Stomach (tissue), 9 donors: ENCODE measurements around the gene TEX261. TPM values are rescaled to one million over a fixed set of nuclear protein-coding genes. Genes with fewer than 3 reads are reported as not detected.

Experiments used
- DNase-seq, 2 donors: peaks; one replicate each; pipeline versions ENCODE4 v3.0.0 to v3.0.0-alpha.2; 2013 to 2019
- H3K27ac ChIP-seq, 5 donors: fragments of 200-600 bp in 4 of 5; sonication (generic) in 4 of 5; one replicate each; pipeline ENCODE4 v1.5.1; 2013 to 2019; ENCODE audit warnings: mild to moderate bottlenecking in 1 of 5, moderate library complexity in 1 of 5
- H3K27me3 ChIP-seq, 3 donors: fragments of 200-600 bp; sonication (generic); one replicate each; pipeline ENCODE4 v1.5.1; 2017 to 2019; ENCODE audit warnings: mixed run types in 1 of 3
- H3K36me3 ChIP-seq, 4 donors: fragments of 200-600 bp; sonication (generic); 1 replicate in 3 of 4; 2 replicates in 1 of 4; pipeline ENCODE4 v1.5.1; 2016 to 2019
- H3K4me1 ChIP-seq, 4 donors: fragments of 200-600 bp; sonication (generic); one replicate each; pipeline ENCODE4 v1.5.1; 2016 to 2019
- H3K4me3 ChIP-seq, 4 donors: fragments of 200-600 bp; sonication (generic) in 3 of 4; one replicate each; pipeline ENCODE4 v1.5.1; 2016 to 2019; ENCODE audit warnings: mild to moderate bottlenecking in 1 of 4
- H3K9me3 ChIP-seq, 4 donors: fragments of 200-600 bp; sonication (generic); one replicate each; pipeline ENCODE4 v1.5.1; 2016 to 2019
- EP300 ChIP-seq: sonication (generic); formaldehyde crosslinking; IDR thresholded peaks from one replicate; pipeline ENCODE4 v1.6.1; 2017; ENCODE audit warnings: antibody characterized with exemption
- POLR2A ChIP-seq, 4 donors: fragments of 450-650 bp; IDR thresholded peaks; one replicate each; pipeline ENCODE4 v1.6.1; 2016; ENCODE audit warnings: antibody characterized with exemption in 4 of 4, control low read depth in 2 of 4, mild to moderate bottlenecking in 1 of 4, moderate library complexity in 1 of 4
- POLR2AphosphoS5 ChIP-seq, 3 donors: sonication (generic); formaldehyde crosslinking; IDR thresholded peaks; one replicate each; pipeline ENCODE4 v1.6.1; 2016; ENCODE audit warnings: antibody characterized with exemption in 3 of 3
- WGBS, 5 donors: extraction: QIAGEN DNeasy Blood & Tissue Kit in 3 of 5; methylation state at CpG; one replicate each; pipeline versions ENCODE4 v1.1.5 to v1.1.7; 2013 to 2018; 5-methylcytosine and 5-hydroxymethylcytosine counted together
- intact Hi-C: fragments of 100-400 bp; cut with DNase I; formaldehyde crosslinking; loops from one replicate; pipeline ENCODE4 v1.15.1; 2023; ENCODE audit warnings: low total_unique reads
- polyA plus RNA-seq, 3 donors: library from polyadenylated mRNA; stranded (reverse); fragments of 200-250 nt; gene quantifications; one replicate each; pipeline ENCODE4 v1.2.3, GENCODE V29; 2013
- total RNA-seq, 5 donors: library from RNA; depleted of rRNA; stranded (reverse); fragments of >200 nt; gene quantifications; one replicate each; pipeline versions ENCODE4 v1.1.0 to v1.2.3, GENCODE V29; 2014 to 2016
- TF ChIP-seq, protein P1 (sequence below), 7 experiments: fragments of 450-650 bp in 4 of 7; fragments of 200-600 bp in 3 of 7; sonication (generic) in 3 of 7; IDR thresholded peaks; one replicate each; pipeline ENCODE4 v1.5.1; 2016 to 2019; ENCODE audit warnings: antibody characterized with exemption in 7 of 7, control low read depth in 2 of 7, mild to moderate bottlenecking in 1 of 7
- donor health status: healthy with polysubstance abuse.
- donor health status: Bipolar disorder and iron deficiency.
- donor health status: healthy.

TEX261 gene
- total and polyA plus RNA-seq, 8 donors = 5.2 to 39.1 (median 17.5) TPM

DNA sequence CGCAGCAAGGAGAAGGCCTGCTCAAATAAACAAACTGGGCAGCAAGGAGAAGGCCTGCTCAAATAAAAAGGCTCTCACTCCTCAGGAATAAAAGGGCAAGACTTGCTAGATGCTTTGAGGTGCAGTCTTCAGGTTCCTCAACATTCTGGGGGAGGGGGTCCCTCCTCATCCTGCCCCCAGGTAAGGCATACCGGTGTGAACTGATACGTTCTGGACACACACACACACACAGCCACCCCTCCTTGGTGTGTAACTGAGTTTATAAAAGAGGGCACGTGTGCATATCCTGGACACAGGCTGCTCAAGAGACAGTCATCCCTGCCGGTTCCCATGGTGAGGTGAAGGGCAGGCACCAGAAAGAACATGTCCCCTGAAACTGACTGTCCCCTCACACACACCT, 4.5 kb downstream of the TEX261 start:
- TF ChIP-seq, protein P1, sequence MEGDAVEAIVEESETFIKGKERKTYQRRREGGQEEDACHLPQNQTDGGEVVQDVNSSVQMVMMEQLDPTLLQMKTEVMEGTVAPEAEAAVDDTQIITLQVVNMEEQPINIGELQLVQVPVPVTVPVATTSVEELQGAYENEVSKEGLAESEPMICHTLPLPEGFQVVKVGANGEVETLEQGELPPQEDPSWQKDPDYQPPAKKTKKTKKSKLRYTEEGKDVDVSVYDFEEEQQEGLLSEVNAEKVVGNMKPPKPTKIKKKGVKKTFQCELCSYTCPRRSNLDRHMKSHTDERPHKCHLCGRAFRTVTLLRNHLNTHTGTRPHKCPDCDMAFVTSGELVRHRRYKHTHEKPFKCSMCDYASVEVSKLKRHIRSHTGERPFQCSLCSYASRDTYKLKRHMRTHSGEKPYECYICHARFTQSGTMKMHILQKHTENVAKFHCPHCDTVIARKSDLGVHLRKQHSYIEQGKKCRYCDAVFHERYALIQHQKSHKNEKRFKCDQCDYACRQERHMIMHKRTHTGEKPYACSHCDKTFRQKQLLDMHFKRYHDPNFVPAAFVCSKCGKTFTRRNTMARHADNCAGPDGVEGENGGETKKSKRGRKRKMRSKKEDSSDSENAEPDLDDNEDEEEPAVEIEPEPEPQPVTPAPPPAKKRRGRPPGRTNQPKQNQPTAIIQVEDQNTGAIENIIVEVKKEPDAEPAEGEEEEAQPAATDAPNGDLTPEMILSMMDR (IDR thresholded peaks at IDR 0.05) = no peak
- no peak for TF ChIP-seq EP300
- no peak for TF ChIP-seq POLR2A (IDR thresholded peaks at IDR 0.05)
- no peak for TF ChIP-seq POLR2AphosphoS5 (IDR thresholded peaks at IDR 0.05)
- WGBS, 5 donors = 59 to 83% (median 75%) methylated on average over 5 of the region's 5 CpGs
- H3K27me3 ChIP-seq = no peaks in the 10 kb centered on the region
- H3K36me3 ChIP-seq = peaks cover 49 to 70% (median 70%) of the 10 kb centered on the region in 4 donors
- no peak overlapping the region for H3K4me3 ChIP-seq
- peaks cover 19 to 39% (median 28%) of the 10 kb centered on the region in 4 donors for H3K4me1 ChIP-seq
- DNase-seq = no peak
- intact Hi-C loops = no loop called here
- no peak overlapping the region for H3K27ac ChIP-seq
- no peaks in the 10 kb centered on the region for H3K9me3 ChIP-seq

DNA sequence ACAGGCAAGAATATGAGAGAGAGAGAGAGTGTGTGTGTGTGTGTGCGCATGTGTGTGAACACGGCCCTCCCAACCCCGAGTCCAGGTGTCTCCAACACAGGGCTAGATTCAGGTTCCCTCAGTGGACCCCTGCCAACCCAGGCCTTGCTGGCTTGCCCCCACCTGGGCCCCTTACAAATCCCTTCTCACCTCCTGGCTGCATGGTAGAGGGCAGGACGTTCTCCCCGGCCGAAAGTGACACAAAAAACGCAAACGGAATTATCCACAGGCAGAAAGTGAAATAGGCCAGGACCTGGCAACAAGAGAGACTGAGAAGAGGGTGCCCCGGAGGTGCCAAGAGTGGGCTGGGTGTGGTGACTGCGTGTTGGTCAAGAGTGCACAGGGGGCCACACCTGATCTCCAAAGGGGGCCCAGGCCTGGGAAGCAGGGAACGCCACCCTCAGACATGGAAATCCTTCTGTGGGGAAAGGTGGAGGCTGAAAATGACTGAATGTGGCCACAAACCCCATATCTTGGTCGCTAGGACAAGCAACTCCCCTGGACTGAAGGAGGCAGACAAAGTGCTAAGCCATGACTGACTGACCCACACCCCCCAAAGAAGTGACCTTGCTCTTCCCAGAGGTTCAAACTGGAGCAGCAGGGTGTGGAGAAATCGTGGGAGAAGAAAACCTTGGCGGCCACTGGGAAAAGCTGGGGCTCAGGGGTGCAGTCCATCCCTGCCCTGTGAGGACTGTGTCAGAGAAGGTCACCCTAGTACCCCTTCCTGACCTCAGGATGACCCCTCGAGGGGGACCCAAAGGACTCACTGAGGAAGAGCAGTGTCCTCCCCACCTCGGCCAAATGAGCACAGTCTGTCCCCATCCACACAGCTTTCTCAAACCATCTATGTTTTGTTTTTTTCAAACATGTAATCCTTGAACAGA, 5.7 kb downstream of the TEX261 start:
- H3K27me3 ChIP-seq = no peaks in the 10 kb centered on the region
- DNase-seq = no peak
- WGBS, 5 donors = 88 to 92% (median 92%) methylated on average over 16 of the region's 16 CpGs
- no peak overlapping the region for H3K4me3 ChIP-seq
- TF ChIP-seq EP300 = no peak
- TF ChIP-seq, protein P1 (IDR thresholded peaks at IDR 0.05) = no peak
- TF ChIP-seq POLR2AphosphoS5 (IDR thresholded peaks at IDR 0.05) = no peak
- no peak for TF ChIP-seq POLR2A (IDR thresholded peaks at IDR 0.05)
- H3K4me1 ChIP-seq = peaks cover 15 to 43% (median 30%) of the 10 kb centered on the region in 4 donors
- H3K36me3 ChIP-seq = peaks cover 49 to 80% (median 72%) of the 10 kb centered on the region in 4 donors
- H3K9me3 ChIP-seq = no peaks in the 10 kb centered on the region
- intact Hi-C loops = no loop called here
- H3K27ac ChIP-seq = no peak overlapping the region

DNA sequence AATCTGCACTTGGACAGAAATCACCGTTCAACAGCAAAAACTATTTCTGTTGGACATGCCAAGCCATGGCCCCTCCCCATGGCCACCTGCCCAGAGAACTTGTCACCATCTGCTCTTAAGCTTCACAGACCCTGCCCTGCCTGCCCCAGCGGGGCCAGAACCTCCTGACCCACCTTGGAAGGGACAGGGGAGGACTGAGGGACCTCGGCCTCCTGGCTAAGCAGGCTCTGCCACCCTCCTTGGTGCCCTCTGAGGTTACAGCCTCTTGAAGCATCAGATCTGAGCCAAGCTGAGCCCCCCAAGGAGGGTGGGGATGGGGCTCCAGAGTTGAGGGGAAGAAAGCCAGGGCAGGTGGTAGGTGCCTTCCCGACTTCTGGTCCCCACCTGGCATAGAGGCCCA, 6.5 kb downstream of the TEX261 start:
- DNase-seq = no peak
- peaks cover 49 to 89% (median 73%) of the 10 kb centered on the region in 4 donors for H3K36me3 ChIP-seq
- no peaks in the 10 kb centered on the region for H3K9me3 ChIP-seq
- intact Hi-C loops = no loop called here
- no peak overlapping the region for H3K27ac ChIP-seq
- 56 to 73% (median 57%) methylated on average over 3 to 4 of the region's 4 CpGs for WGBS, 5 donors
- H3K4me1 ChIP-seq = peaks cover 6 to 35% (median 22%) of the 10 kb centered on the region in 4 donors
- no peak overlapping the region for H3K4me3 ChIP-seq
- H3K27me3 ChIP-seq = no peaks in the 10 kb centered on the region
- TF ChIP-seq, protein P1 (IDR thresholded peaks at IDR 0.05) = no peak
- TF ChIP-seq POLR2A (IDR thresholded peaks at IDR 0.05) (no peak), POLR2AphosphoS5 (IDR thresholded peaks at IDR 0.05) (no peak), EP300 (no peak)

DNA sequence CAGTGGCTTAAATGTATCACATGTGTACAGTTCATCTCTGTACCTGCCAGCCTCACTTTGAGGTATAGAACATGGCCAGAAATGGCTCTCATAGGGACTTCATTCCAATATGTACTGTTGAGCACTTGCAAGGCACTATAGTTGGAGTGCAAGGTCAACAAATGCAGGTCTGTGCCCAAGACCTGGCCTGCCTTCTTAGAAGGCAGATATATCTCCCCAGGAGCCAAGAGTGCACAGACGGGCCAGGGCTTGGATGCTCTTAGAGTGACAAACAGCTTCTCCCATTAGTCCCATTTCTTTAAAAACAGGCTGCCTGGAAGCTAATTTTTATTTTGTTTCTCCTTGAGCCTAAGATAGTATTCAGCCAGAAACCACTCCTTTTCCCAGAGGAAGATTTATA, 7.3 kb downstream of the TEX261 start:
- H3K4me1 ChIP-seq = peaks cover 0 to 27% (median 14%) of the 10 kb centered on the region in 4 donors
- H3K4me3 ChIP-seq = no peak overlapping the region
- intact Hi-C loops = no loop called here
- no peak for DNase-seq
- H3K9me3 ChIP-seq = no peaks in the 10 kb centered on the region
- peaks cover 49 to 96% (median 77%) of the 10 kb centered on the region in 4 donors for H3K36me3 ChIP-seq
- TF ChIP-seq, protein P1 (IDR thresholded peaks at IDR 0.05) = no peak
- no peak for TF ChIP-seq EP300
- no peak for TF ChIP-seq POLR2AphosphoS5 (IDR thresholded peaks at IDR 0.05)
- no peak for TF ChIP-seq POLR2A (IDR thresholded peaks at IDR 0.05)
- H3K27ac ChIP-seq = no peak overlapping the region
- WGBS, 5 donors = 43 to 92% (median 83%) methylated on average over 1 of the region's 1 CpG
- H3K27me3 ChIP-seq = no peaks in the 10 kb centered on the region
